HG03280 (cell line): ENCODE results near the gene SPRR1B.
"Not testable (repeated sequence)": the region's sequence is repeated elsewhere in the genome, so short reads cannot be mapped to it uniquely, and the experiment has no call there.

ENCODE experiments used
- ATAC-seq: cut with Tn5 transposase; IDR thresholded peaks from one replicate; pipeline ENCODE4 v1.9.1; 2021; ENCODE audit warnings: mild to moderate bottlenecking, moderate library complexity; ENCODE audit not compliant: unreplicated experiment

The SPRR1B gene

GRCh38 chr1:153035211-153035610 lies 4.2 kb downstream of the SPRR1B start:
- no peak for ATAC-seq

- ATAC-seq = no peak
Measured at GRCh38 chr1:153040950-153041631, 10.1 kb downstream of the SPRR1B start, which contains the start of gene SPRR2D. TSS of gene SPRR2D (minus strand) at chr1:153041120. CDS start at chr1:153040346, 774 bp downstream.

- ATAC-seq = no peak
Measured at GRCh38 chr1:153049211-153049610, 18.2 kb downstream of the SPRR1B start.

GRCh38 chr1:153056111-153056510 lies 25.1 kb downstream of the SPRR1B start:
- ATAC-seq = not testable (repeated sequence)

- no peak for ATAC-seq
Measured at GRCh38 chr1:153057375-153057774, 26.4 kb downstream of the SPRR1B start, which contains the start of gene SPRR2A. TSS of gene SPRR2A (minus strand) at chr1:153057512. CDS start at chr1:153056735, 777 bp downstream.

GRCh38 chr1:153058154-153058553 lies 27.2 kb downstream of the SPRR1B start:
- no peak for ATAC-seq

- ATAC-seq = no peak
Measured at GRCh38 chr1:153058826-153059784, 28.1 kb downstream of the SPRR1B start.

GRCh38 chr1:153070243-153070642 lies 39.2 kb downstream of the SPRR1B start:
- no peak for ATAC-seq

- no peak for ATAC-seq
Measured at GRCh38 chr1:153071511-153071910, 40.5 kb downstream of the SPRR1B start, which contains the start of gene SPRR2B. TSS of gene SPRR2B (minus strand) at chr1:153071611. CDS start at chr1:153070839, 772 bp downstream.

- no peak for ATAC-seq
Measured at GRCh38 chr1:153072806-153073726, 42.1 kb downstream of the SPRR1B start.

- no peak for ATAC-seq
Measured at GRCh38 chr1:153081736-153082135, 50.7 kb downstream of the SPRR1B start.
